OCI-LY3 (cell line): ENCODE measurements around the gene TNIP1.

Experiments
- H2AFZ ChIP-seq: fragments of 200-600, 300-600 bp; shearing (Covaris generic); 2 replicates; pipeline ENCODE4 v1.6.0; 2014; ENCODE audit warnings: antibody characterized with exemption, low read depth, low read length
- H3K27ac ChIP-seq: fragments of 200-600, 300-600 bp; sonication (generic); 2 replicates; pipeline ENCODE4 v1.5.1; 2014; ENCODE audit warnings: mild to moderate bottlenecking, low read length, moderate library complexity, mixed read lengths
- H3K27me3 ChIP-seq: fragments of 200-600, 300-600 bp; sonication (generic); 2 replicates; pipeline ENCODE4 v1.6.1; 2014; ENCODE audit warnings: low read depth, low read length, mixed read lengths
- H3K36me3 ChIP-seq: fragments of 200-600, 300-600 bp; sonication (generic); replicated peaks from 2 replicates; pipeline ENCODE3; 2014; ENCODE audit warnings: low read depth, low read length, mixed read lengths
- H3K4me1 ChIP-seq: fragments of 300-600, 200-600 bp; sonication (generic); 2 replicates; pipeline ENCODE4 v1.6.1; 2014; ENCODE audit warnings: low read length, mixed read lengths
- H3K4me2 ChIP-seq: fragments of 200-600, 300-600 bp; sonication (generic); 2 replicates; pipeline ENCODE4 v1.6.1; 2014; ENCODE audit warnings: low read length, mixed read lengths
- H3K4me3 ChIP-seq: fragments of 300-600, 200-600 bp; sonication (generic); 2 replicates; pipeline ENCODE4 v1.5.1; 2014; ENCODE audit warnings: antibody characterized with exemption, mild to moderate bottlenecking, low read length, moderate library complexity
- H3K79me2 ChIP-seq: fragments of 300-600, 200-600 bp; shearing (Covaris generic); 2 replicates; pipeline ENCODE4 v1.6.1; 2014; ENCODE audit warnings: mild to moderate bottlenecking, low read length, mixed read lengths
- H3K9ac ChIP-seq: fragments of 300-600, 200-600 bp; shearing (Covaris generic); 2 replicates; pipeline ENCODE4 v1.6.0; 2014; ENCODE audit warnings: mild to moderate bottlenecking, low read length, moderate library complexity
- H3K9me3 ChIP-seq: fragments of 200-600, 300-600 bp; shearing (Covaris generic); 2 replicates; pipeline ENCODE4 v1.6.1; 2014; ENCODE audit warnings: low read length, mixed read lengths; ENCODE audit not compliant: insufficient read depth
- H4K20me1 ChIP-seq: fragments of 200-600, 300-600 bp; sonication (generic); 2 replicates; pipeline ENCODE4 v1.6.1; 2016; ENCODE audit warnings: low read length, mixed read lengths; ENCODE audit not compliant: insufficient read depth
- CTCF ChIP-seq: fragments of 200-600, 300-600 bp; sonication (generic); IDR thresholded peaks from 2 replicates; pipeline ENCODE4 v1.5.1; 2014; ENCODE audit warnings: antibody characterized with exemption, low read length, low read depth
- EZH2phosphoT487 ChIP-seq: fragments of 200-600 bp; shearing (Covaris generic); IDR thresholded peaks from 2 replicates; pipeline ENCODE4 v1.6.1; 2018; ENCODE audit warnings: antibody characterized with exemption, mixed run types, low read depth

Gene TNIP1

DNA sequence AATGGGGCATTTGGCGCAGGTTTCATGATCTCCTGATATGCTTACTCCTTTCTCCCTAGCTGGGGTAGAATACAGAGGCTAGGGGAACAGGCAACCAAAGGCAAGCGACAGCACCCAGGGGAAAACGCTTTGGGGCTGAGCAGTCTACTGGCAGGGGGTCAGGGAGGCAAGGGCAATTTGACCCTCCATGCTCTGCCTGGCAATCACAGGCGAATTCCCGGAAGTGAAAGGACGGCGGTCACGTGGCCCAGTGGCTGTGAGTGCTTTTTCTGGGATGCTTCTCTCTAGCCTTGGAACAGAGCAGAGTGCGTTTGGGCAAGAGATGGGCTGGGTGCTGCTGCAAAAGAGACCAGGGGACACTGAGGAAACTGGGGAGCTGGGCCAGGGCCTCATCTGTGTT is 54.7 kb downstream of the TNIP1 start:
- Histone ChIP-seq H4K20me1 (no peaks in the 10 kb centered on the region), H3K27ac (no peak overlapping the region), H3K4me2 (no peak overlapping the region), H3K4me3 (no peak overlapping the region), H3K4me1 (no peaks in the 10 kb centered on the region), H2AFZ (no peak overlapping the region), H3K27me3 (no peaks in the 10 kb centered on the region), H3K9ac (no peak overlapping the region), H3K9me3 (no peaks in the 10 kb centered on the region), H3K79me2 (no peaks in the 10 kb centered on the region), H3K36me3 (peaks cover 22% of the 10 kb centered on the region)
- TF ChIP-seq CTCF (no peak), EZH2phosphoT487 (no peak)

GRCh38 chr5:151025250-151025606 is 55.6 kb downstream of the TNIP1 start:
- Histone ChIP-seq H4K20me1 (no peaks in the 10 kb centered on the region), H2AFZ (no peak overlapping the region), H3K9ac (no peak overlapping the region), H3K79me2 (no peaks in the 10 kb centered on the region), H3K27ac (no peak overlapping the region), H3K27me3 (no peaks in the 10 kb centered on the region), H3K4me3 (no peak overlapping the region), H3K4me1 (no peaks in the 10 kb centered on the region), H3K9me3 (no peaks in the 10 kb centered on the region), H3K4me2 (no peak overlapping the region), H3K36me3 (peaks cover 16% of the 10 kb centered on the region)
- TF ChIP-seq EZH2phosphoT487 (no peak), CTCF (no peak)

DNA sequence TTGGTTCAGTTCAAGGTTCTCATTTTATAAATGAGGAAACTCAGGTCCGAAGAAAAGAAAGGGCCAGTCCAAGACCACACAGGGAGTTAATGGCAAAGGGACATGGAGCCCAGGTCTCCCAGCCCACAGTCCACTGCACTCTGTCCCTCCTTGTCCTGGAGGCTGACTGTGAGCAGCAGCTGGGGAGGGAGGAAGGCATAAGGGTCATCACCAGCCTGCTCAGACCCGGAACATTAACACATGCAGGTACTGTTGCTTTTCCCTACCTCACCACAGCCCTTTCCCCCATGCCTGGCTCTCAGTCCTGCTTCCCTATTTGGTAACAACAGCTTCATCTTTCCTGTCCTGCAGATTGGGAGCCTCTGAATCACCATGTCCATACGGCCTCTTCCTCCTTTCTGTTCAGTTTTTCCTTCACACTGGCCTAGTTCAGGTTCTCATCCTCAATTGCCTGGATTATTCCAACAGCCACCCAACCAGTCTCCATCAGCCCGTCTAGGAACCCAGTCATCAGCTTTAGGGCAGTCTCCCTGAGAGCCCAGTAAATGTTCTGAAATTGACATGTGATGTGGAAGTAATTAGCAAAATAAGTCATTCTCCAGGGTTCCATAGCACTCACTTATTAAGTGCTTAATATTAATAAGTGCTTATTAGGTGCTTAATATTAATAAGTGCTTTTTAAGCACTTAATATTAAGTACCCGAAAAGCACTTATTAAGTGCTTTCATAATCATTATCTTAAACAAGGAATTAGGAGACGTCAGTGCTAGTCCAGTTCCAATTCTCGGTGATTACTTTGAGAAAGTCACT is 56.2 kb downstream of the TNIP1 start:
- H2AFZ ChIP-seq = no peak overlapping the region
- H4K20me1 ChIP-seq = no peaks in the 10 kb centered on the region
- no peaks in the 10 kb centered on the region for H3K79me2 ChIP-seq
- H3K9me3 ChIP-seq = no peaks in the 10 kb centered on the region
- H3K4me1 ChIP-seq = no peaks in the 10 kb centered on the region
- peaks cover 10% of the 10 kb centered on the region for H3K36me3 ChIP-seq
- TF ChIP-seq EZH2phosphoT487 (no peak), CTCF (no peak)
- no peaks in the 10 kb centered on the region for H3K27me3 ChIP-seq
- H3K4me2 ChIP-seq = no peak overlapping the region
- H3K9ac ChIP-seq = no peak overlapping the region
- H3K4me3 ChIP-seq = no peak overlapping the region
- H3K27ac ChIP-seq = no peak overlapping the region

DNA sequence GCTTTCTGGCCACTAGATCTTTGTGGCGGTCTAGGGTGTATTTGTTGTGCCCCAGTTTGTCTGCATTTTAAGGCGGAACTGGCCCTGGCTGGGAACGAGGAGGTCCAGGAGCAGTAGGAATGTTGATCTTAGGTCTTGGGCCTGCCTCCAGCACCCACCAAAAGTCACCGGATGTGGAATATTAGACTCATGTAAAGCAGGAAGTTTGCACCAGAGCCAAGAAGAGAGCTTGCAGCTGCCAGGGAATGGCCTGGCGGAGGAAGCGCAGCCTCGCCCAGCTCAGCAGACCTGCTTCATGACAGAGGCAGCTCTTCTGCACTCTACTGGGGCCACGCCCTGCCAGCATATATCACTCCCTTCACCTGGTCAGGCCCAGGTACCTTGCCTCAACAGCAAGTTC is 57.2 kb downstream of the TNIP1 start:
- no peak for TF ChIP-seq EZH2phosphoT487
- no peak for TF ChIP-seq CTCF
- no peak overlapping the region for H3K9ac ChIP-seq
- no peaks in the 10 kb centered on the region for H3K9me3 ChIP-seq
- no peak overlapping the region for H3K27ac ChIP-seq
- H3K36me3 ChIP-seq = peaks cover 5% of the 10 kb centered on the region
- H4K20me1 ChIP-seq = no peaks in the 10 kb centered on the region
- H2AFZ ChIP-seq = no peak overlapping the region
- no peaks in the 10 kb centered on the region for H3K27me3 ChIP-seq
- no peaks in the 10 kb centered on the region for H3K4me1 ChIP-seq
- no peak overlapping the region for H3K4me3 ChIP-seq
- no peaks in the 10 kb centered on the region for H3K79me2 ChIP-seq
- H3K4me2 ChIP-seq = no peak overlapping the region
